HL-60 (cell line): ENCODE data around the gene NOL8.
A peak's percentile ranks its signal among the peaks of the same experiment; 100 is the strongest.

ENCODE experiments used
- DNase-seq, 2 experiments: peaks; one replicate each; pipeline ENCODE4 v3.0.0-alpha.2; 2010 to 2020; ENCODE audit warnings: low read depth in 1 of 2, low spot score in 1 of 2
- H3K27ac ChIP-seq: fragments of 250-450 bp; sonication (Bioruptor Pico); replicated peaks from 2 replicates; pipeline ENCODE4 v1.5.1; 2020; ENCODE audit warnings: mild to moderate bottlenecking, moderate library complexity
- H3K27me3 ChIP-seq: fragments of 250-450 bp; sonication (Bioruptor Pico); 2 replicates; pipeline ENCODE4 v1.5.1; 2021; ENCODE audit warnings: mild to moderate bottlenecking, moderate library complexity; ENCODE audit not compliant: insufficient read depth, poor library complexity, severe bottlenecking
- H3K4me3 ChIP-seq: replicated peaks from 2 replicates; pipeline ENCODE4 v1.5.1; 2011; ENCODE audit warnings: mild to moderate bottlenecking, control low read depth, low read length; ENCODE audit not compliant: insufficient read depth
- CTCF ChIP-seq: IDR thresholded peaks from one replicate; pipeline ENCODE4 v1.5.1; 2011; ENCODE audit warnings: low read length, control low read depth, inconsistent platforms; ENCODE audit not compliant: insufficient read depth
- GABPA ChIP-seq: IDR thresholded peaks from 2 replicates; pipeline ENCODE4 v1.6.1; 2012; ENCODE audit warnings: low read depth
- POLR2AphosphoS5 ChIP-seq: IDR thresholded peaks from 2 replicates; pipeline ENCODE4 v1.6.1; 2012; ENCODE audit warnings: low read depth
- REST ChIP-seq: IDR thresholded peaks from 2 replicates; pipeline ENCODE4 v1.6.1; 2012; ENCODE audit warnings: low read depth; ENCODE audit not compliant: insufficient replicate concordance
- SPI1 ChIP-seq: IDR thresholded peaks from 2 replicates; pipeline ENCODE4 v1.6.1; 2012; ENCODE audit warnings: low read depth, mild to moderate bottlenecking, borderline replicate concordance

Gene NOL8

GRCh38 chr9:92328225-92328624 is 3.1 kb upstream of the NOL8 start:
- Histone ChIP-seq H3K27me3 (no peaks in the 10 kb centered on the region), H3K4me3 (no peak overlapping the region), H3K27ac (no peak overlapping the region)
- TF ChIP-seq POLR2AphosphoS5 (no peak), GABPA (no peak), CTCF (no peak), SPI1 (no peak), REST (no peak)
- peak in 1 of 2 experiments; percentile 24 for DNase-seq

DNA sequence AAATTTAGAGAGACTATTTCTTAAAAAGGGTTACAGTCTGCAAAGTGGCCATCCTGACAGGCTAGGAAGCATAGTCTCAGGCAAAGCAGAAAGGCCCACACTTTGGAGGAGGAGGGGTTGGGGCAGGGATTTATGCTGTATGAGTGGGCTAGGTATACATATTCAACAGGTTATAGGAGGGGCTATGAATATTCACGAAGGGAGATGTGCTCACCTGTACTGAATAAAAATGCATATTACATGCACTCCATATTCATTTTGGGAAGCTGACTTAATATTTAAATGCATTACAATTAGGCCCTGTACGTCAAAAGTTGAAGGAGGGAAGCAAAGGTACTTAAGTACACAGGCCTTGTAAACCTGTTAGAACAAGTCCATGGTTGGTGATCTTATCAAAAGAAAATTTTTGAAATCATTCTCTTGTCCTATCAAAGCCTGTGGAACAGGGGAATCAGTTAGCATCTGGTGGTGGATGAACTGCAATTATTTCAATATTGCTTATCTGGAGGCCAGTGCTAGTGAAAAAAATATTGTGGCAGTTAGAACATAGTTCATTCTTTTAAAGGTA is 2.2 kb upstream of the NOL8 start:
- no peaks in the 10 kb centered on the region for H3K27me3 ChIP-seq
- DNase-seq: no peak
- no peak overlapping the region for H3K27ac ChIP-seq
- H3K4me3 ChIP-seq: peak overlapping the region; percentile 84
- TF ChIP-seq GABPA: no peak

- peak in 1 of 2 experiments; percentile 53 for DNase-seq
- peak overlapping the region; percentile 84 for H3K4me3 ChIP-seq
- H3K27ac ChIP-seq: peak overlapping the region; percentile 100
- TF ChIP-seq GABPA (no peak), SPI1 (peak; percentile 52; the same call in 1 of the 2 replicates), CTCF (no peak)
- H3K27me3 ChIP-seq: no peaks in the 10 kb centered on the region
Observed at GRCh38 chr9:92325991-92326500, 896 bp upstream of the NOL8 start.

DNA sequence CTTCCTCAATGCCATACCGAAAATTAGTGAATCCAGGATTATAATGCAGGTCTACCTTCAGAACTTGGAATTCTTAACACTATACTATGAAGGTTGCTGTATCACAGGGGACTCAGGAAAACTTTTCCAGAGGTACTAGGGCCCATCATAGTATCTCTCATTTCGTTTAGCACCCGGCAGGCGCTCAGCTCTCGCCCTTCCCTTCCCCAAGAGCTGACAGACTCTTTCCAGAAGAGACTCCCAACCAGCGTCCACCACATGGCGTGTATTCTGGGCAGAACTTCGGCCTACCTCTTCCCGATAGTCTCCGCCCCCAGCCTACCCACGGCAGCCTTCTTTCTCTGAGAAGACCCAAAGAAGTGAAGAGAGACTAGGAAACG is 271 bp downstream of the NOL8 start:
- Histone ChIP-seq H3K27ac (peak overlapping the region; percentile 100), H3K27me3 (no peaks in the 10 kb centered on the region), H3K4me3 (peak overlapping the region; percentile 84)
- TF ChIP-seq GABPA: no peak
- no peak for TF ChIP-seq CTCF
- TF ChIP-seq POLR2AphosphoS5: no peak
- no peak for TF ChIP-seq SPI1
- no peak for TF ChIP-seq REST
- DNase-seq: no peak
